ENCODE results near the gene SLC9A5.

Gene SLC9A5

GRCh38 chr16:67254801-67255552 is 6.2 kb downstream of the SLC9A5 start:
- TF ChIP-seq CTCF (IDR thresholded peaks at IDR 0.05; ENCODE audit: low read depth, low read length, missing control alignments): no peak
- H3K4me3 ChIP-seq (replicated peaks; ENCODE audit: low read depth, low read length): no peak overlapping the region
- DNase-seq (ENCODE audit: extremely low read depth, low read depth): no peak

DNA sequence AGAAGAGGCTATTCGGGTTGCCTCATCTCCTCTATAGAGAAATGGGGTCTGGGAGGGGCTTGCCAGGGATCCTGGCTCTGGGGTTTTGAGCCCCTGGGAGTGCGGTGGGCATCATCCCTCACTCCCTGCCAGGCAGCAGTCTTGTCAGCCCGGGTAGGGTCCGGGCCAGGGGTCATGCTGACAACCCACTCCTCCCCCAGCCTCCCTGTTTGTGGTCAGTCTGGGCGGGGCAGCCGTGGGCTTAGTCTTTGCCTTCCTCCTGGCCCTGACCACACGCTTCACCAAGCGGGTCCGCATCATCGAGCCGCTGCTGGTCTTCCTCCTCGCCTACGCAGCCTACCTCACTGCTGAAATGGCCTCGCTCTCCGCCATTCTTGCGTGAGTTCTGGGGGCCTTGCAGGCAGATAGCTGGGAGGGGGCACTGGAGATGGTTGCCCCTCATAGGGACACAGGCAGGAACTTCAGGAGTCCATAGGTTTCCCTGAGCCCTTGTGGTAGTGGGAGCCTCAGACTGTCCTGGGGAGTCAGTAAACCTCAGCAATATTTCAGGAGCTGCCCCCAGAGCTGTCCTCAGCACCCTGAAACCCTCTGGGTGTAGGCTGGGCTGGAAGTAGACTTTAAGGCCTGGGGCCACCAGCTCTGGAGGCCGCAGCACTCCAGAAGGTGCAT is 6.9 kb downstream of the SLC9A5 start:
- no peak overlapping the region for H3K4me3 ChIP-seq (replicated peaks; ENCODE audit: low read depth, low read length)
- no peak for TF ChIP-seq CTCF (IDR thresholded peaks at IDR 0.05; ENCODE audit: low read depth, low read length, missing control alignments)
- DNase-seq (ENCODE audit: extremely low read depth, low read depth): no peak

DNA sequence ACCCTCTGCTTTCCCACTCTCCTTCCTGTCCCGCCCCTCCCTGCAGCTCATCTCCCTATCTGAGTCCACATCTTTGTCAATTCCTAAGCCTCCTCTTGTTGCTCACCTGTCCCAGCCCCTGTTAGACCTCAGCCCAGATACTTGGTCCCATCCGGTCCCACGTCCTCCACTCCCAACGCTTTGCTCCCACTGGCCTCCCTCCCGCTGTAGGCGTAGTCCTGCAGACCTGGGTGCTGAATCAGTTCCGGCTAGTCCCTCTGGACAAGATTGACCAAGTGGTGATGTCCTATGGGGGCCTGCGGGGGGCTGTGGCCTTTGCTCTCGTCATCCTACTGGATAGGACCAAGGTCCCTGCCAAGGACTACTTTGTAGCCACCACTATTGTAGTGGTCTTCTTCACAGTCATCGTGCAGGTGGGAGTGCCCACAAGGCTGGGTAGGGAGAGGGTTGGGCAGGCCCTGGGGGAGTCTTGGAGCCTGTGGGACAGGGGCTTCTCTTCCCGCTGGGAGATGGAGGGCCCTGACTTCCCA is 8.0 kb downstream of the SLC9A5 start:
- TF ChIP-seq CTCF (IDR thresholded peaks at IDR 0.05; ENCODE audit: low read depth, low read length, missing control alignments): no peak
- DNase-seq (ENCODE audit: extremely low read depth, low read depth): no peak

DNA sequence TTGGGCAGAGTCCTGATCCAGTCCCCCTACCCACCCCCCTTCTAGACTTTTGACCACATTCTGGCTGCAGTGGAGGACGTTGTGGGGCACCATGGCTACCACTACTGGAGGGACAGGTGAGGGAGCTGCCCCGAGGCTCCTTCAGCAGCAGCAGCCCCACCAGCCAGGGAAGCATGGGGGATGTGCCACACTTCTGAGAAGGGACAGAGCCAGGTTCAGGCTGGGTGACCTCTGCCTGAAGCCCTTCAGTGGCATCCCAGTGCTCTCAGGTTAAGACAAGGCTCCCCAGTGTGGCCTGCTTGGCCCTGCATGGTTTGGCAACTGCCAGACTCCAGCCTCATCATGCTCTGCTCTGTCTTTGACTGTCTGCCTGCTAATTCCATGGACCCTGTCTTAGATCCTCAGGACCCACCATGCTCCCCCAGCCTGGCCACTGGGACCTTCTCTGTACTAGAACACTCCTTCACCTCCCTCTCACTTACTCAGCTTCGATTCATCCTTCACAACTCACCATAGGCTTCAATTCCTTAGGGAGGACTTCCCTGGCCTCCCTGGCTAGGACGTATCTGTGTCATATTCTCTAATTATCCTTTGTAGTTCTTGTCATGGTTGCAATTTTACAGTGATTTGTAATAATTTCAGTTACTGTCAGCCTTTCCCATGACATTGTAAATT is 8.8 kb downstream of the SLC9A5 start:
- DNase-seq (ENCODE audit: extremely low read depth, low read depth): no peak
- no peak for TF ChIP-seq CTCF (IDR thresholded peaks at IDR 0.05; ENCODE audit: low read depth, low read length, missing control alignments)
- no peak overlapping the region for H3K4me3 ChIP-seq (replicated peaks; ENCODE audit: low read depth, low read length)

More for the DNA sequence above, 8.0 kb downstream of the SLC9A5 start:
- no peak overlapping the region for H3K4me3 ChIP-seq (replicated peaks; ENCODE audit: low read depth, low read length)

DNA sequence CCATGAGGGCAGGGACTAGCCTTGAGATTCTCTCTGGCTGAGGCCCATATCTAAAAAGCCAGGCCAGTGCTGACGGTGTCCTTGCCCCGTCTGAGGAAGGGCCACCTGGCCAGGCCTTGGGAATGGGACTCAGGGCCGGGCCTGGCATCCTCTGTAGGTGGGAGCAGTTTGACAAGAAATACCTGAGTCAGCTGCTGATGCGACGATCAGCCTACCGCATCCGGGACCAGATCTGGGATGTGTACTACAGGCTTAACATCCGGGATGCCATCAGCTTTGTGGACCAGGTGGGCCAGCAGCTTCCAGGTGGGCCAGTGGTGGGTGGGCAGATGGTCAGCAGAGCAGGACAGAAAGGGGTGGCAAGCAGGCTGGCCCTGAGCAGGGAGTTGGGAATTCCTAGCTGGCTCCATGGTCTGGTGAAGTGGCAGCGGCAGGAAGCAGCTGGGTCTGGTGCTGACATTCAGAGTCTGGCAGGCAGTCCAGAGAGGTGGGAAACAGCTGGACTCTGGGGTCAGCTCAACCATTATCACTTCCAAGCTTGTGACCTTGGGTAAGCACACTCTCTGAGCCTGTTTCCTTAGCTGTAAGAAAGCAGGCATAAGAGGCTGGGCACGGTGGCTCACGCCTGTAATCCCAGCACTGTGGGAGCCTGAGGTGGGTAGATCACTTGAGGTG is 9.5 kb downstream of the SLC9A5 start:
- no peak for DNase-seq (ENCODE audit: extremely low read depth, low read depth)
- no peak for TF ChIP-seq CTCF (IDR thresholded peaks at IDR 0.05; ENCODE audit: low read depth, low read length, missing control alignments)
- H3K4me3 ChIP-seq (replicated peaks; ENCODE audit: low read depth, low read length): no peak overlapping the region

- H3K4me3 ChIP-seq (replicated peaks; ENCODE audit: low read depth, low read length): no peak overlapping the region
- no peak for DNase-seq (ENCODE audit: extremely low read depth, low read depth)
- no peak for TF ChIP-seq CTCF (IDR thresholded peaks at IDR 0.05; ENCODE audit: low read depth, low read length, missing control alignments)
Observed at GRCh38 chr16:67259705-67260104, 10.9 kb downstream of the SLC9A5 start.

Data from HFF-Myc (cell line).